HUES64 (cell line): Measurements from ENCODE around the gene FTO.

ENCODE experiments used
- H3K27ac ChIP-seq: 2 replicates; pipeline ENCODE4 v1.7.0; 2013; ENCODE audit warnings: low read depth, low read length, inconsistent platforms
- H3K27me3 ChIP-seq: 2 replicates; pipeline ENCODE4 v1.6.1; 2013; ENCODE audit warnings: mild to moderate bottlenecking, low read length; ENCODE audit not compliant: insufficient read depth
- H3K36me3 ChIP-seq: 2 replicates; pipeline ENCODE4 v1.6.1; 2013; ENCODE audit warnings: mild to moderate bottlenecking, low read length; ENCODE audit not compliant: insufficient read depth
- H3K4me1 ChIP-seq: 2 replicates; pipeline ENCODE4 v1.6.1; 2013; ENCODE audit warnings: mild to moderate bottlenecking, low read length, moderate library complexity; ENCODE audit not compliant: insufficient read depth
- H3K4me3 ChIP-seq: 2 replicates; pipeline ENCODE4 v1.5.1; 2013; ENCODE audit warnings: mild to moderate bottlenecking, low read length, moderate library complexity
- H3K9ac ChIP-seq: 2 replicates; pipeline ENCODE4 v1.6.1; 2013; ENCODE audit warnings: mild to moderate bottlenecking, low read depth, low read length
- H3K9me3 ChIP-seq: 2 replicates; pipeline ENCODE4 v1.6.1; 2013; ENCODE audit warnings: low read depth, low read length; ENCODE audit not compliant: insufficient read depth
- WGBS: fragments of 150-250, 120-280 bp; methylation state at CpG from one replicate; pipeline ENCODE4 v1.1.7; 2013; ENCODE audit warnings: missing lambda C conversion rate; 5-methylcytosine and 5-hydroxymethylcytosine counted together

The FTO gene

GRCh38 chr16:53846971-53847370 is 143.0 kb downstream of the FTO start:
- Histone ChIP-seq H3K27me3 (no peaks in the 10 kb centered on the region), H3K27ac (no peak overlapping the region), H3K9ac (no peak overlapping the region), H3K4me1 (peaks cover 20% of the 10 kb centered on the region), H3K4me3 (no peak overlapping the region), H3K36me3 (no peaks in the 10 kb centered on the region), H3K9me3 (no peaks in the 10 kb centered on the region)
- 96% methylated on average over 6 of the region's 6 CpGs for WGBS

DNA sequence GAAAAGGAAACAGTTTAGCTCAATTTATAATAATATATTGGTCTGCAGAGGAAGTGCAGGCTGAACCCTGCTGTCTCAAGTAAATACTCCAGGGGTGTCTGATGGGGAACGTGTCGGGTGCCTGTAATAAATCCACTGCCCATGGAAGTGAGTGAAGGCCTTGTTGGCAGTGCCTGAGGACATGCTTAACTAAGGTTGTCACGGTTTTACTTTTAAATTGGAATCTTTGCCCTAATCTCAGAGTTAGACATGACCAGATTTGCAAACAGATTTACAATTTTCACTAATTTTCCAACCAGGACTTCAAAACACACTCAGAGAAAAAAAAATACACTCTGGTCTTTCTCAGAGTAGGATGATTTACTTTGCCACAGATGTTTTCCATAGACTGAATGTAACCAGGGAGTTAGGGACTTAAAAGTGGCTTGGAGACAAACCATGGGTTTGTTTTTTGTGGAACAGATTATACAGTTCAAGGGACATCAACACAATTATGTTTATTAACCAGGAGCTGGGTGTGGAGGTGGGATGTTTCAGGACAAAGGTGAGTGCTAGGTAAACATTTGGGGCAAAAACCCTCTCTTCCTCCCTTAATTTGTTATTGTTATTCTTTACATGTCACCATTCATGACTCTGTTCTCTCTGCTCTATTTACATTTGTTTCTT is 144.5 kb downstream of the FTO start:
- Histone ChIP-seq H3K36me3 (no peaks in the 10 kb centered on the region), H3K4me1 (peaks cover 20% of the 10 kb centered on the region), H3K27ac (no peak overlapping the region; the same call in 1 of the 2 replicates), H3K4me3 (no peak overlapping the region), H3K9me3 (no peaks in the 10 kb centered on the region), H3K9ac (no peak overlapping the region), H3K27me3 (no peaks in the 10 kb centered on the region)
- WGBS = 86% methylated on average over 3 of the region's 3 CpGs

- no peak overlapping the region for H3K9ac ChIP-seq
- H3K36me3 ChIP-seq = no peaks in the 10 kb centered on the region
- WGBS = 92% methylated on average over 1 of the region's 1 CpG
- H3K27me3 ChIP-seq = no peaks in the 10 kb centered on the region
- peaks cover 20% of the 10 kb centered on the region for H3K4me1 ChIP-seq
- H3K4me3 ChIP-seq = no peak overlapping the region
- no peaks in the 10 kb centered on the region for H3K9me3 ChIP-seq
- no peak overlapping the region; the same call in 1 of the 2 replicates for H3K27ac ChIP-seq
Measured at GRCh38 chr16:53848950-53849349, 145.0 kb downstream of the FTO start.

DNA sequence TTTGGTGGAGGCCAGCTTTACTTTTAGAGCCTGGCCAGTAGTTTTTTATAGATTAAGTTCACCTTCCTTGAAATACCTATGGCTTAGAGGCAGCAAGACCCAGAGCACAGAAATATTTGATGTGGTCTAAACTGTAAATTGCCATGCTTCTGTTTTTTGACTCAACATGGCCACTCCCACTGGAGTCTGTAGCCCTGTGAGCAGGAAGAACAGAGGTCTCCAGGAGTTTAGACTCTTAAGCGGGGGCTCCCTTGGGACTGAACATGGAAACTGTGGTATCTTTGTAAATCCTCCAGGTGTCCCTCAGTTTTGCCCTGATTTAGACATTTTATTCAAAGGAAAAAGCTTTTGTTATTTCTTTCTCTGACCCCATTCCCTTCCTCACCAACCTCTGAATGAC is 145.6 kb downstream of the FTO start:
- H3K4me3 ChIP-seq = no peak overlapping the region

GRCh38 chr16:53849994-53850393 is 146.0 kb downstream of the FTO start:
- WGBS = no CpG with 5 or more reads among the region's 1 CpG
- H3K27ac ChIP-seq = no peak overlapping the region
- H3K9me3 ChIP-seq = no peaks in the 10 kb centered on the region

More for the DNA sequence above, 145.6 kb downstream of the FTO start:
- no peak overlapping the region for H3K27ac ChIP-seq
- H3K27me3 ChIP-seq = no peaks in the 10 kb centered on the region
- no peak overlapping the region for H3K9ac ChIP-seq
- no peaks in the 10 kb centered on the region for H3K36me3 ChIP-seq
- 100% methylated on average over 1 of the region's 1 CpG for WGBS
- no peaks in the 10 kb centered on the region for H3K9me3 ChIP-seq
- peaks cover 20% of the 10 kb centered on the region for H3K4me1 ChIP-seq

GRCh38 chr16:53852678-53853077 is 148.7 kb downstream of the FTO start:
- 96% methylated on average over 6 of the region's 6 CpGs for WGBS

More at GRCh38 chr16:53849994-53850393, 146.0 kb downstream of the FTO start:
- H3K4me1 ChIP-seq = peaks cover 20% of the 10 kb centered on the region
- H3K36me3 ChIP-seq = no peaks in the 10 kb centered on the region
- H3K9ac ChIP-seq = no peak overlapping the region
- H3K4me3 ChIP-seq = no peak overlapping the region
- H3K27me3 ChIP-seq = no peaks in the 10 kb centered on the region

GRCh38 chr16:53855056-53855455 is 151.1 kb downstream of the FTO start:
- Histone ChIP-seq H3K4me1 (0 out of 2 replicates have a peak, but pooled peaks cover 7% of the 10 kb centered on the region), H3K27me3 (no peaks in the 10 kb centered on the region), H3K27ac (no peak overlapping the region), H3K9me3 (no peaks in the 10 kb centered on the region), H3K36me3 (no peaks in the 10 kb centered on the region), H3K9ac (no peak overlapping the region), H3K4me3 (no peak overlapping the region)

More at GRCh38 chr16:53852678-53853077, 148.7 kb downstream of the FTO start:
- Histone ChIP-seq H3K9me3 (no peaks in the 10 kb centered on the region), H3K27me3 (no peaks in the 10 kb centered on the region), H3K4me1 (peaks cover 26% of the 10 kb centered on the region), H3K4me3 (no peak overlapping the region), H3K36me3 (no peaks in the 10 kb centered on the region), H3K27ac (no peak overlapping the region), H3K9ac (no peak overlapping the region)

DNA sequence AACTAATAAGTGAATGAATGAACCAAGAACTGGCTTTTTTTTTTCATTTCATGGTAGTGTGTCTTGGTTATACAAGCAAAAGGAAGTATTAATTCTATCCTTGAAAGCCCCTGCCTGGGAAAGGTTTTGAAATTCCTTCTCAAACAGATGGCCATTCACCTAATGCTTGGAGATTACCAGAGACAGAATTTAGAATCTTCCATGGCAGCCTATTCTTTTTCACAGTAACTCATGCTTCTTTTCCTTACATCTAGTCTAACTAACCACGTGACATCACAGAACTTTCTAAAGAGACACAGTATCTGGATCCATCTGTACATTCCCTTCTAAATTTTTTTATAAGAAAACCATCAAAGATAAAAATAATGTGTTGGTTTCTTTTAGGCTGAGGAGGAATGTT is 151.6 kb downstream of the FTO start:
- H3K4me1 ChIP-seq = 0 out of 2 replicates have a peak, but pooled peaks cover 7% of the 10 kb centered on the region
- no peaks in the 10 kb centered on the region for H3K9me3 ChIP-seq
- no peak overlapping the region for H3K9ac ChIP-seq
- no peaks in the 10 kb centered on the region for H3K27me3 ChIP-seq
- 97% methylated on average over 1 of the region's 1 CpG for WGBS
- H3K36me3 ChIP-seq = no peaks in the 10 kb centered on the region
- no peak overlapping the region for H3K27ac ChIP-seq
- no peak overlapping the region for H3K4me3 ChIP-seq

DNA sequence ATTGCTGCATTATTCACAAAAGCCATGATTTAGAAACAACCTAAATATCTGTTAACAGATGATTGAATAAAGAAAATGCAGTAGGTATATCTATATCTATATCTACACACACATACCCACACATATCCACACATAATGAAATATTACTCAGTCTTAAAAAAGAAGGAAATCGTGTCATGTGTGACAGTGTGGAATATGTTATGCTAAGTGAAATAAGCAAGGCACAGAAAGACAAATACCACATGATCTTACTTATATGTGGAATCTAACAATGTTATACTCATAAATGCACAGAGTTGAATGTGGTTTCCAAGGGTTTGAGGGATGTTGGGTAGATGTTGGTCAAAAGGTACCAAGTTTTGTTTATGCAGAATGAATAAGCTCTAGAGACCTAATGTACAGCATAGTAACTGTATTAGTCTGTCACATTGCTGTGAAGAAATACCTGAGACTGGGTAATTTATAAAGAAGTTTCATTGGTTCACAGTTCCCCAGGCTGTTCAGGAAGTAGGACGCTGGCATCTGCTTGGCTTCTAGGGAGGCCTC is 156.1 kb downstream of the FTO start:
- no peak overlapping the region for H3K4me3 ChIP-seq
- H3K27me3 ChIP-seq = no peaks in the 10 kb centered on the region
- 95% methylated on average over 1 of the region's 2 CpGs for WGBS
- peaks cover 20% of the 10 kb centered on the region for H3K4me1 ChIP-seq
- H3K36me3 ChIP-seq = no peaks in the 10 kb centered on the region
- no peak overlapping the region for H3K9ac ChIP-seq
- H3K27ac ChIP-seq = no peak overlapping the region
- H3K9me3 ChIP-seq = no peaks in the 10 kb centered on the region

DNA sequence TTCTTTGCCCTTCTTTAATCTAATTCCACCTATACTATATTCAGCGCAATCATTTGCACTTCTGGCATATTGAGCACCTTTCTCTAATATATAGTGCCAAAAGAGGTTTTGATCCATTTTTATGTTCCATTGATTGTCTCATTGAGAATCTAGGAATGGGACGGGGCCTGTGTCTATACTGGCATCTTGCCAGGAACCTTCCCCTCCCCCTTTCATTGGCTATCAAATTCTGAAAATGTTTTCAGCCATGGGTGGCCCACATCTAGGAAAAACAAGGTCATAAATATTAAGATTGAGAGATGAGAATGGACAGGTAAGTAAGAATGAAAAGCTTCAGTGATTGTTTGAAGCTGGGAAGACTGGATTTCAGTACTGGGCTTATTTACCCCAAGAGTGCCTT is 159.9 kb downstream of the FTO start:
- Histone ChIP-seq H3K27me3 (no peaks in the 10 kb centered on the region), H3K9me3 (no peaks in the 10 kb centered on the region), H3K27ac (no peak overlapping the region), H3K4me3 (no peak overlapping the region), H3K9ac (no peak overlapping the region), H3K4me1 (peaks cover 27% of the 10 kb centered on the region), H3K36me3 (no peaks in the 10 kb centered on the region)
- WGBS = 93% methylated on average over 2 of the region's 2 CpGs

- H3K4me1 ChIP-seq = peaks cover 27% of the 10 kb centered on the region
- H3K4me3 ChIP-seq = no peak overlapping the region
- H3K36me3 ChIP-seq = no peaks in the 10 kb centered on the region
- WGBS = 73% methylated on average over 2 of the region's 2 CpGs
- H3K9me3 ChIP-seq = no peaks in the 10 kb centered on the region
- peak overlapping the region; percentile 59 for H3K27ac ChIP-seq
- no peaks in the 10 kb centered on the region for H3K27me3 ChIP-seq
- H3K9ac ChIP-seq = peak overlapping the region; percentile 28; the same call in 1 of the 2 replicates
Measured at GRCh38 chr16:53864819-53865493, 161.0 kb downstream of the FTO start.
